Right lobe of liver (tissue), 4 donors: ENCODE data around the gene GGNBP2.

Experiments used
- CTCF ChIP-seq, 4 donors: fragments of 200-600 bp in 3 of 4; fragments of 450-650 bp in 1 of 4; IDR thresholded peaks; one replicate each; pipeline versions ENCODE4 v1.5.1 to v1.8.0; 2016 to 2022; ENCODE audit warnings: antibody characterized with exemption in 4 of 4, mild to moderate bottlenecking in 2 of 4
- POLR2A ChIP-seq: fragments of 450-650 bp; IDR thresholded peaks from one replicate; pipeline ENCODE4 v1.6.1; 2017; ENCODE audit warnings: antibody characterized with exemption, mild to moderate bottlenecking
- donor health status: DM: no; HTN: no; CAD: no.
- donor health status: DM: no; HTN: no; CAD: no.
- donor health status: DM: no; HTN: yes; CAD: no.

- no peak for TF ChIP-seq CTCF (IDR thresholded peaks at IDR 0.05)
- no peak for TF ChIP-seq POLR2A
These were observed 53.4 kb downstream of the GGNBP2 start for GRCh38 chr17:36597866-36598777.
